HCT116 (cell line): ENCODE measurements around the gene ANGPTL4. TPM values are rescaled to one million over a fixed set of nuclear protein-coding genes. Genes with fewer than 3 reads are reported as not detected.

Experiments used
- ATAC-seq: fragments of 200-7000 bp; cut with Tn5 transposase; 2 replicates; pipeline ENCODE4 v1.9.1; 2020; ENCODE audit warnings: mild to moderate bottlenecking, moderate library complexity
- BruUV-seq: library from RNA; stranded (reverse); fragments of 400-500 nt; replicated peaks from 2 replicates; lab custom pipeline; 2021; lab: Mats Ljungman, UMichigan
- CTCF ChIA-PET: fragments of 300-600 bp; sonication (Branson Sonifier 250); formaldehyde crosslinking; loops from one replicate; lab custom pipeline; 2021; ENCODE audit warnings: antibody characterized with exemption; lab: Charles Lee
- POLR2A ChIA-PET: fragments of 300-600, 350-600 bp; sonication (Branson Sonifier 250); formaldehyde crosslinking; loops from one replicate; lab custom pipeline; 2021; ENCODE audit warnings: antibody characterized with exemption; lab: Charles Lee
- RAD21 ChIA-PET, 2 experiments: fragments of 300-600 bp; sonication (Branson Sonifier 250); formaldehyde crosslinking; loops; one replicate each; lab custom pipeline; 2023; ENCODE audit warnings: low total read pairs in 2 of 2; ENCODE audit not compliant: uncharacterized antibody in 2 of 2, unreplicated experiment in 2 of 2, low non-redundant PET in 1 of 2; lab: Charles Lee
- DNase-seq: peaks from one replicate; pipeline ENCODE4 v3.0.0-alpha.2; 2010; ENCODE audit warnings: low read depth, low spot score
- H2AFZ ChIP-seq: fragments of 200-600 bp; shearing (Covaris generic), sonication (generic); 2 replicates; pipeline ENCODE4 v1.6.1; 2017; ENCODE audit warnings: low read depth, mixed run types, mixed read lengths, antibody characterized with exemption, low read length; ENCODE audit not compliant: poor library complexity, severe bottlenecking
- H3K27ac ChIP-seq: 2 replicates; pipeline ENCODE4 v1.5.1; 2012; ENCODE audit warnings: low read depth, low read length
- H3K27me3 ChIP-seq: fragments of 200-600 bp; sonication (generic); 2 replicates; pipeline ENCODE4 v1.6.1; 2016; ENCODE audit warnings: mixed run types, low read length, mixed read lengths; ENCODE audit not compliant: insufficient read depth
- H3K36me3 ChIP-seq, 2 experiments: fragments of 200-500 bp in 1 of 2; fragments of 200-600 bp in 1 of 2; sonication (Bioruptor generic) in 1 of 2; sonication (generic) in 1 of 2; 2 replicates each; pipeline versions ENCODE4 v1.5.1 to v1.6.1; 2014 to 2016; ENCODE audit warnings: low read length in 2 of 2, inconsistent platforms in 1 of 2, mixed read lengths in 1 of 2, mixed run types in 1 of 2; ENCODE audit not compliant: insufficient read depth in 2 of 2, control insufficient read depth in 1 of 2
- H3K4me1 ChIP-seq, 2 experiments: fragments of 200-600 bp in 1 of 2; sonication (generic) in 1 of 2; 2 replicates each; pipeline versions ENCODE4 v1.5.1 to v1.6.1; 2012 to 2017; ENCODE audit warnings: low read length in 2 of 2, inconsistent platforms in 1 of 2, mild to moderate bottlenecking in 1 of 2, mixed read lengths in 1 of 2, mixed run types in 1 of 2, moderate library complexity in 1 of 2; ENCODE audit not compliant: insufficient read depth in 2 of 2, control insufficient read depth in 1 of 2
- H3K4me2 ChIP-seq: fragments of 200-600 bp; sonication (generic); 2 replicates; pipeline ENCODE4 v1.6.1; 2017; ENCODE audit warnings: mixed run types, low read length, mixed read lengths
- H3K4me3 ChIP-seq, 2 experiments: fragments of 200-600 bp in 1 of 2; sonication (generic) in 1 of 2; replicated peaks in 1 of 2; 2 replicates each; pipeline ENCODE4 v1.5.1; 2011 to 2016; ENCODE audit warnings: low read length in 2 of 2, control low read depth in 1 of 2, low read depth in 1 of 2, mild to moderate bottlenecking in 1 of 2, mixed read lengths in 1 of 2, mixed run types in 1 of 2
- H3K79me2 ChIP-seq: fragments of 200-600 bp; sonication (generic); 2 replicates; pipeline ENCODE4 v1.6.1; 2017; ENCODE audit warnings: mild to moderate bottlenecking, mixed run types, low read length, moderate library complexity, mixed read lengths; ENCODE audit not compliant: insufficient read depth
- H3K9ac ChIP-seq: fragments of 200-600 bp; sonication (generic); 2 replicates; pipeline ENCODE4 v1.6.1; 2016; ENCODE audit warnings: low read length, mixed read lengths
- H3K9me2 ChIP-seq: fragments of 200-600 bp; sonication (generic), shearing (Covaris generic); 2 replicates; pipeline ENCODE4 v1.6.1; 2017; ENCODE audit warnings: mixed run types, mild to moderate bottlenecking, moderate library complexity; ENCODE audit not compliant: insufficient read depth
- H3K9me3 ChIP-seq, 2 experiments: fragments of 200-500 bp in 1 of 2; fragments of 200-600 bp in 1 of 2; sonication (Bioruptor generic) in 1 of 2; sonication (generic) in 1 of 2; 2 replicates each; pipeline ENCODE4 v1.6.1; 2014 to 2017; ENCODE audit warnings: low read length in 2 of 2, mixed read lengths in 2 of 2, inconsistent platforms in 1 of 2, low read depth in 1 of 2, mild to moderate bottlenecking in 1 of 2, mixed run types in 1 of 2, moderate library complexity in 1 of 2; ENCODE audit not compliant: control insufficient read depth in 1 of 2, insufficient read depth in 1 of 2
- H4K20me1 ChIP-seq: fragments of 200-600 bp; sonication (generic), shearing (Covaris generic); 2 replicates; pipeline ENCODE4 v1.6.1; 2017; ENCODE audit warnings: mixed run types, mild to moderate bottlenecking, moderate library complexity; ENCODE audit not compliant: insufficient read depth
- ATF3 ChIP-seq: IDR thresholded peaks from 2 replicates; pipeline ENCODE4 v1.6.1; 2012
- CBX3 ChIP-seq: IDR thresholded peaks from 2 replicates; pipeline ENCODE4 v1.6.1; 2012; ENCODE audit warnings: low read depth
- CTCF ChIP-seq, 3 experiments: fragments of 200-600 bp in 1 of 3; sonication (generic) in 1 of 3; IDR thresholded peaks in 2 of 3; conservative IDR thresholded peaks in 1 of 3; 2 replicates each; pipeline ENCODE4 v1.5.1; 2012 to 2017; ENCODE audit warnings: low read depth in 2 of 3, low read length in 2 of 3, antibody characterized with exemption in 1 of 3, borderline replicate concordance in 1 of 3, control low read depth in 1 of 3, mild to moderate bottlenecking in 1 of 3, mixed read lengths in 1 of 3, mixed run types in 1 of 3, moderate library complexity in 1 of 3; ENCODE audit not compliant: insufficient read depth in 1 of 3
- EGR1 ChIP-seq: IDR thresholded peaks from 2 replicates; pipeline ENCODE4 v1.6.1; 2012; ENCODE audit warnings: low read depth
- ELF1 ChIP-seq: IDR thresholded peaks from 2 replicates; pipeline ENCODE4 v1.6.1; 2012; ENCODE audit warnings: low read depth, borderline replicate concordance
- EZH2 ChIP-seq: fragments of 200-600 bp; sonication (generic); IDR thresholded peaks from 2 replicates; pipeline ENCODE4 v1.6.1; 2017; ENCODE audit warnings: antibody characterized with exemption, mixed run types
- EZH2phosphoT487 ChIP-seq: fragments of 200-600 bp; IDR thresholded peaks from 2 replicates; pipeline ENCODE4 v1.6.1; 2018; ENCODE audit warnings: antibody characterized with exemption, borderline replicate concordance
- JUND ChIP-seq: IDR thresholded peaks from 2 replicates; pipeline ENCODE4 v1.6.1; 2012
- POLR2A ChIP-seq: IDR thresholded peaks from 2 replicates; pipeline ENCODE4 v1.7.0; 2011; ENCODE audit warnings: borderline replicate concordance; ENCODE audit not compliant: insufficient read depth, insufficient read length; ENCODE audit errors: extremely low read depth
- POLR2AphosphoS5 ChIP-seq: IDR thresholded peaks from 2 replicates; pipeline ENCODE4 v1.6.1; 2011; ENCODE audit warnings: mild to moderate bottlenecking, low read depth, low read length, moderate library complexity
- REST ChIP-seq: IDR thresholded peaks from 2 replicates; pipeline ENCODE4 v1.6.1; 2012; ENCODE audit warnings: low read depth
- SIN3A ChIP-seq: IDR thresholded peaks from 2 replicates; pipeline ENCODE4 v1.6.1; 2012; ENCODE audit warnings: low read depth
- SP1 ChIP-seq: IDR thresholded peaks from 2 replicates; pipeline ENCODE4 v1.6.1; 2012; ENCODE audit warnings: low read depth
- TCF7L2 ChIP-seq: IDR thresholded peaks from 2 replicates; pipeline ENCODE4 v1.7.0; 2011; ENCODE audit warnings: borderline replicate concordance, inconsistent platforms; ENCODE audit not compliant: insufficient read depth, insufficient read length; ENCODE audit errors: extremely low read depth
- YY1 ChIP-seq: IDR thresholded peaks from 2 replicates; pipeline ENCODE4 v1.6.1; 2011; ENCODE audit warnings: low read length, low read depth, moderate library complexity, mild to moderate bottlenecking; ENCODE audit not compliant: insufficient replicate concordance; ENCODE audit errors: extremely low read depth
- ZFX ChIP-seq: fragments of 450-650 bp; IDR thresholded peaks from 2 replicates; pipeline ENCODE4 v1.6.1; 2017
- ZNF274 ChIP-seq: fragments of 200-500 bp; sonication (Bioruptor generic); IDR thresholded peaks from 2 replicates; pipeline ENCODE4 v1.6.1; 2014; ENCODE audit warnings: mild to moderate bottlenecking, low read depth, low read length, inconsistent platforms
- intact Hi-C: fragments of 100-400 bp; cut with micrococcal nuclease; formaldehyde crosslinking; loops from 2 replicates; pipeline ENCODE4 v1.10.0; 2022
- total RNA-seq: library from RNA; stranded (reverse); gene quantifications from one replicate; pipeline ENCODE4 v1.2.1, GENCODE V29; 2021; ENCODE audit not compliant: unreplicated experiment

ANGPTL4 gene
- total RNA-seq, 1 experiment from 2014 or later, result 54.8 TPM

GRCh38 chr19:8413629-8413995 is 49.7 kb downstream of the ANGPTL4 start:
- ATAC-seq (no peak), DNase-seq (no peak)
- intact Hi-C loops, result loop anchor here (5.0 to 10.0 kb wide), 2 partner anchors 61 to 101 kb away; partner anchors contain the start of gene ZNF414
- peak overlapping the region; percentile 66 to 67 for H3K4me3 ChIP-seq
- RAD21 ChIA-PET, result interaction anchor here (0.6 to 1.6 kb wide), 5 partner anchors 58 to 167 kb away, joined by 3 to 6 read pairs (median 3); partner anchors contain the start of gene ZNF414 (in 2 of the 2)
- CTCF ChIA-PET, result interaction anchor here (0.6 to 1.9 kb wide), 13 partner anchors 10 to 168 kb away, joined by 3 to 21 read pairs (median 3); partner anchors contain the start of genes HNRNPM, RAB11B and ZNF414
- peaks cover 29 to 30% of the 10 kb centered on the region in 2 experiments for H3K4me1 ChIP-seq
- BruUV-seq, result no TSS peak
- H3K36me3 ChIP-seq, result no peaks in the 10 kb centered on the region
- H3K9me2 ChIP-seq, result no peaks in the 10 kb centered on the region
- no peak overlapping the region for H2AFZ ChIP-seq
- H3K9me3 ChIP-seq, result no peaks in the 10 kb centered on the region
- no peaks in the 10 kb centered on the region for H3K79me2 ChIP-seq
- H4K20me1 ChIP-seq, result no peaks in the 10 kb centered on the region
- H3K4me2 ChIP-seq, result peak overlapping the region; percentile 92
- peak overlapping the region; percentile 57; the same call in 1 of the 2 replicates for H3K27ac ChIP-seq
- H3K27me3 ChIP-seq, result no peaks in the 10 kb centered on the region
- TF ChIP-seq EGR1 (no peak), POLR2A (no peak), EZH2phosphoT487 (no peak), EZH2 (no peak), ZFX (no peak), POLR2AphosphoS5 (no peak), SP1 (no peak), CBX3 (no peak), SIN3A (no peak), ELF1 (no peak), REST (no peak), CTCF (IDR thresholded peaks at IDR 0.05 in 2 of 3, conservative IDR thresholded peaks at IDR 0.05 in 1 of 3; ENCODE audit: borderline replicate concordance in 1 of 3, insufficient read depth in 1 of 3, low read depth in 2 of 3, low read length in 2 of 3) (no peak), YY1 (no peak), ZNF274 (no peak), ATF3 (no peak), JUND (no peak), TCF7L2 (no peak)
- POLR2A ChIA-PET, result interaction anchor here (0.7 to 3.1 kb wide), 6 partner anchors 10 to 173 kb away, joined by 3 to 20 read pairs (median 8); partner anchors contain the start of genes RAB11B and ZNF414
- peak overlapping the region; percentile 60 for H3K9ac ChIP-seq
